IMR-90 (cell line): ENCODE data around the gene ZNF618. TPM values are rescaled to one million over a fixed set of nuclear protein-coding genes. Genes with fewer than 3 reads are reported as not detected.

Source experiments
- ATAC-seq: fragments of 200-7000 bp; cut with Tn5 transposase; 2 replicates; pipeline ENCODE4 v1.9.1; 2020; ENCODE audit warnings: low read depth, mild to moderate bottlenecking, moderate library complexity
- BruUV-seq: library from RNA; stranded (reverse); fragments of 400-500 nt; replicated peaks from 2 replicates; lab custom pipeline; 2021; lab: Mats Ljungman, UMichigan
- CTCF ChIA-PET: fragments of 300-600 bp; formaldehyde crosslinking; extraction: SDS; loops from one replicate; lab custom pipeline; 2021; ENCODE audit warnings: antibody characterized with exemption; lab: Yijun Ruan, JAX
- POLR2A ChIA-PET: fragments of 300-600 bp; sonication (Branson Sonifier 250); formaldehyde crosslinking; loops from one replicate; lab custom pipeline; 2022; ENCODE audit warnings: antibody characterized with exemption; ENCODE audit not compliant: unreplicated experiment; lab: Charles Lee
- DNase-seq: peaks from one replicate; pipeline ENCODE4 v3.0.0; 2013
- H2AFZ ChIP-seq: replicated peaks from 2 replicates; pipeline ENCODE3; 2013; ENCODE audit warnings: low read length, mild to moderate bottlenecking; ENCODE audit not compliant: poor library complexity
- H2AK5ac ChIP-seq: 2 replicates; pipeline ENCODE4 v1.6.1; 2013; ENCODE audit warnings: low read depth, low read length, inconsistent platforms
- H2AK9ac ChIP-seq: replicated peaks from 2 replicates; pipeline ENCODE3; 2013; ENCODE audit warnings: mild to moderate bottlenecking, low read depth, low read length, moderate library complexity; ENCODE audit not compliant: poor library complexity
- H2BK120ac ChIP-seq: 2 replicates; pipeline ENCODE4 v1.6.1; 2013; ENCODE audit warnings: low read depth, low read length, inconsistent platforms
- H2BK15ac ChIP-seq: 3 replicates; pipeline ENCODE4 v1.6.1; 2013; ENCODE audit warnings: low read depth, low read length, inconsistent platforms
- H2BK20ac ChIP-seq: 2 replicates; pipeline ENCODE4 v1.6.1; 2013; ENCODE audit warnings: low read depth, mild to moderate bottlenecking, inconsistent platforms, low read length, moderate library complexity
- H2BK5ac ChIP-seq: 2 replicates; pipeline ENCODE4 v1.6.1; 2013; ENCODE audit warnings: mild to moderate bottlenecking, low read depth, low read length, inconsistent platforms; ENCODE audit not compliant: poor library complexity, severe bottlenecking
- H3K14ac ChIP-seq: replicated peaks from 2 replicates; pipeline ENCODE4 v1.6.1; 2013; ENCODE audit warnings: low read depth, low read length, inconsistent platforms
- H3K18ac ChIP-seq: 2 replicates; pipeline ENCODE4 v1.6.1; 2013; ENCODE audit warnings: low read depth, low read length, control low read depth
- H3K23ac ChIP-seq: 2 replicates; pipeline ENCODE4 v1.6.1; 2013; ENCODE audit warnings: low read depth, low read length, inconsistent platforms
- H3K27ac ChIP-seq: 2 replicates; pipeline ENCODE4 v1.5.1; 2013; ENCODE audit warnings: mild to moderate bottlenecking, control low read depth, low read length; ENCODE audit not compliant: insufficient read depth
- H3K27me3 ChIP-seq: 2 replicates; pipeline ENCODE4 v1.6.1; 2013; ENCODE audit warnings: low read length; ENCODE audit not compliant: control insufficient read depth, insufficient read depth
- H3K36me3 ChIP-seq: 2 replicates; pipeline ENCODE4 v1.6.1; 2013; ENCODE audit warnings: low read length, mixed read lengths; ENCODE audit not compliant: control insufficient read depth, insufficient read depth
- H3K4ac ChIP-seq: 2 replicates; pipeline ENCODE4 v1.6.1; 2013; ENCODE audit warnings: low read depth, low read length, inconsistent platforms
- H3K4me1 ChIP-seq: 2 replicates; pipeline ENCODE4 v1.6.1; 2013; ENCODE audit warnings: low read length, mixed read lengths; ENCODE audit not compliant: control insufficient read depth, insufficient read depth
- H3K4me2 ChIP-seq: 2 replicates; pipeline ENCODE4 v1.6.1; 2013; ENCODE audit warnings: low read depth, mild to moderate bottlenecking, control low read depth, low read length, moderate library complexity
- H3K4me3 ChIP-seq: 2 replicates; pipeline ENCODE4 v1.5.1; 2013; ENCODE audit warnings: low read depth, mild to moderate bottlenecking, control low read depth, low read length, moderate library complexity; ENCODE audit not compliant: insufficient read depth
- H3K56ac ChIP-seq: 2 replicates; pipeline ENCODE4 v1.6.1; 2013; ENCODE audit warnings: low read length, inconsistent platforms; ENCODE audit not compliant: insufficient read depth; ENCODE audit errors: extremely low read depth
- H3K79me1 ChIP-seq, 2 experiments: 2 replicates each; pipeline ENCODE4 v1.6.1; 2013; ENCODE audit warnings: low read length in 2 of 2, inconsistent platforms in 1 of 2, low read depth in 1 of 2
- H3K9ac ChIP-seq: 2 replicates; pipeline ENCODE4 v1.6.1; 2013; ENCODE audit warnings: low read depth, low read length, control low read depth
- H3K9me1 ChIP-seq: 2 replicates; pipeline ENCODE4 v1.6.1; 2013; ENCODE audit warnings: low read length, inconsistent platforms; ENCODE audit not compliant: insufficient read depth
- H3K9me3 ChIP-seq: 2 replicates; pipeline ENCODE4 v1.6.1; 2013; ENCODE audit warnings: low read length; ENCODE audit not compliant: control insufficient read depth, insufficient read depth
- H4K20me1 ChIP-seq: 2 replicates; pipeline ENCODE4 v1.6.1; 2013; ENCODE audit warnings: low read length, inconsistent platforms; ENCODE audit not compliant: insufficient read depth
- H4K5ac ChIP-seq: 2 replicates; pipeline ENCODE4 v1.6.1; 2013; ENCODE audit warnings: mild to moderate bottlenecking, low read depth, low read length, control low read depth
- H4K8ac ChIP-seq, 2 experiments: 2 replicates each; pipeline ENCODE4 v1.6.1; 2013; ENCODE audit warnings: low read depth in 2 of 2, low read length in 2 of 2, control low read depth in 1 of 2, inconsistent platforms in 1 of 2
- H4K91ac ChIP-seq: 2 replicates; pipeline ENCODE4 v1.6.1; 2013; ENCODE audit warnings: low read depth, low read length, inconsistent platforms; ENCODE audit not compliant: insufficient read depth
- BHLHE40 ChIP-seq: fragments of 150-350 bp; IDR thresholded peaks from 2 replicates; pipeline ENCODE4 v1.6.1; 2016; ENCODE audit warnings: mild to moderate bottlenecking, low read depth, low read length
- CEBPB ChIP-seq: IDR thresholded peaks from 2 replicates; pipeline ENCODE4 v1.6.1; 2012; ENCODE audit warnings: low read depth, low read length, improper control_type of control experiment
- CHD1 ChIP-seq: IDR thresholded peaks from 2 replicates; pipeline ENCODE4 v1.6.1; 2012; ENCODE audit warnings: low read depth, low read length, improper control_type of control experiment
- FOS ChIP-seq: fragments of 150-350 bp; IDR thresholded peaks from 2 replicates; pipeline ENCODE4 v1.6.1; 2016; ENCODE audit warnings: low read depth, low read length
- MAFK ChIP-seq: IDR thresholded peaks from 2 replicates; pipeline ENCODE4 v1.6.1; 2012; ENCODE audit warnings: low read depth, low read length, improper control_type of control experiment
- MAZ ChIP-seq: IDR thresholded peaks from 2 replicates; pipeline ENCODE4 v1.6.1; 2012; ENCODE audit warnings: low read depth, mild to moderate bottlenecking, low read length, improper control_type of control experiment, moderate library complexity, borderline replicate concordance
- MXI1 ChIP-seq: IDR thresholded peaks from 2 replicates; pipeline ENCODE4 v1.6.1; 2012; ENCODE audit warnings: low read depth, mild to moderate bottlenecking, low read length, moderate library complexity, borderline replicate concordance
- NFE2L2 ChIP-seq: fragments of 150-350 bp; IDR thresholded peaks from 2 replicates; pipeline ENCODE4 v1.6.1; 2016; ENCODE audit warnings: low read depth, mild to moderate bottlenecking, low read length
- POLR2A ChIP-seq: IDR thresholded peaks from 2 replicates; pipeline ENCODE4 v1.6.1; 2012; ENCODE audit warnings: mild to moderate bottlenecking, low read depth, low read length
- RAD21 ChIP-seq: IDR thresholded peaks from 2 replicates; pipeline ENCODE4 v1.6.1; 2012; ENCODE audit warnings: low read length, improper control_type of control experiment
- RCOR1 ChIP-seq: IDR thresholded peaks from 2 replicates; pipeline ENCODE4 v1.6.1; 2012; ENCODE audit warnings: mild to moderate bottlenecking, low read length, improper control_type of control experiment; ENCODE audit not compliant: insufficient replicate concordance
- RFX5 ChIP-seq: IDR thresholded peaks from 2 replicates; pipeline ENCODE4 v1.8.0; 2012; ENCODE audit warnings: low read depth, mild to moderate bottlenecking, low read length, moderate library complexity
- SMC3 ChIP-seq: fragments of 150-350 bp; IDR thresholded peaks from 2 replicates; pipeline ENCODE4 v1.6.1; 2016; ENCODE audit warnings: low read depth, mild to moderate bottlenecking, antibody characterized with exemption, low read length, moderate library complexity
- WGBS, 2 experiments: methylation state at CpG; one replicate each; pipeline versions ENCODE4 v1.1.5 to v1.1.7; 2013; ENCODE audit warnings: missing lambda C conversion rate in 2 of 2; ENCODE audit not compliant: insufficient read length in 1 of 2; ENCODE audit errors: extremely low coverage in 2 of 2; 5-methylcytosine and 5-hydroxymethylcytosine counted together
- dilution Hi-C: fragments of 300-500 bp; cut with HindIII; formaldehyde crosslinking; loops from one replicate; pipeline ENCODE4 v1.14.3; 2018; ENCODE audit warnings: low sequenced_read_pairs; ENCODE audit not compliant: unreplicated experiment
- in situ Hi-C: fragments of 300-500 bp; cut with MboI; formaldehyde crosslinking; loops from 3 replicates; pipeline ENCODE4 v1.14.3; 2019; ENCODE audit warnings: low sequenced_read_pairs, inconsistent platforms, mixed read lengths
- intact Hi-C: fragments of 100-400 bp; cut with micrococcal nuclease; formaldehyde crosslinking; loops from 2 replicates; pipeline ENCODE4 v1.10.0; 2022
- polyA plus RNA-seq, 3 experiments: library from polyadenylated mRNA; depleted of rRNA; stranded (reverse); fragments of >200 nt; gene quantifications; 2 replicates each; pipeline ENCODE4 v1.2.3, GENCODE V29; 2012; ENCODE audit warnings: low replicate concordance in 1 of 3
- total RNA-seq: library from RNA; depleted of rRNA; stranded (reverse); fragments of >200 nt; gene quantifications from 2 replicates; pipeline ENCODE4 v1.2.3, GENCODE V29; 2012
- TF ChIP-seq, protein P1 (sequence below): fragments of 150-350 bp; IDR thresholded peaks from 2 replicates; pipeline ENCODE4 v1.6.1; 2017; ENCODE audit warnings: mild to moderate bottlenecking, antibody characterized with exemption, low read length, low read depth
- TF ChIP-seq, protein P2 (sequence below): conservative IDR thresholded peaks from 2 replicates; pipeline ENCODE4 v1.5.1; 2012; ENCODE audit warnings: mild to moderate bottlenecking, low read depth, low read length, improper control_type of control experiment
- TF ChIP-seq, protein P3 (sequence below): fragments of 150-350 bp; IDR thresholded peaks from 2 replicates; pipeline ENCODE4 v1.6.1; 2016; ENCODE audit warnings: low read depth, mild to moderate bottlenecking, low read length, moderate library complexity, borderline replicate concordance

The ZNF618 gene
- total and polyA plus RNA-seq, 2 of the 4 experiments (the other 2 are of a cell fraction) = 8.2 to 9.4 TPM

DNA sequence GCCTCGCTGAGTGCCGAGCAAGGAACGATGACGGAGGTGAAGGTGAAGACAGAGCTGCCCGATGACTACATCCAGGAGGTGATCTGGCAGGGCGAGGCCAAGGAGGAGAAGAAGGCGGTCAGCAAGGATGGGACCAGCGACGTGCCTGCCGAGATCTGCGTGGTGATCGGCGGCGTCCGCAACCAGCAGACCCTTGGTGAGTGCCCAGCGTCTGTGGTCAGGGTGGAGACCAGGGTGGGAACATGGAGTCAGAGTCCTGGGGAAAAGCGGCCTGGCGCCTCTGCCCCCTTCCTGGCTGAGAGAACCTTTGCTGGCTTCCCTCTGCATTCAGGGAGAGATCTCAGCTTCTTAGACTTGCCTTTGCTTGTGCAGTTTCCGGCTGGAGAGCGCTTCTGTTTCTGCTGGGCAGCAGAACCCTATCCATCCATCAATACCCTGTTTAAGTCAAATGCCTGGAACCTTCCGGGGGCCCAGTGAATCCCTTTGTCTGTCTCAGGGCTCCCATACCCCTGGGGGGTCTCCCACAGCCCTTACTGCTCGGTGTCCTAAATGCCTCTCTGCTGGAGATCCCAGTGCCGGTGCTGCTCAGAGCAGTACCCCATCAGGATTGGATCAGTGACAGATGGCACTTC lies 112.4 kb downstream of the ZNF618 start:
- no peak overlapping the region for H4K8ac ChIP-seq
- no peak overlapping the region for H3K14ac ChIP-seq
- no peak overlapping the region for H2AFZ ChIP-seq
- H3K9ac ChIP-seq = no peak overlapping the region
- dilution Hi-C loops = no loop called here
- WGBS, 2 experiments = 97% methylated on average over 16 of the region's 23 CpGs; no CpG with 5 or more reads in 1 of the 2 experiments
- POLR2A ChIA-PET = no interaction called here
- H3K4me3 ChIP-seq = no peak overlapping the region
- no peak overlapping the region for H3K4me2 ChIP-seq
- DNase-seq (no peak), ATAC-seq (no peak)
- H3K4ac ChIP-seq = no peak overlapping the region
- peaks cover 25% of the 10 kb centered on the region for H3K9me1 ChIP-seq
- CTCF ChIA-PET = interaction anchor here (0.6 kb wide), 1 partner anchor 110 kb away, joined by 3 read pairs; no protein-coding TSS in a partner anchor
- in situ Hi-C loops = no loop called here
- H3K56ac ChIP-seq = no peak overlapping the region
- intact Hi-C loops = no loop called here
- peaks cover 24% of the 10 kb centered on the region; the same call in 1 of the 2 replicates for H4K20me1 ChIP-seq
- H4K91ac ChIP-seq = no peak overlapping the region
- H2BK5ac ChIP-seq = no peak overlapping the region
- no peak overlapping the region for H2AK9ac ChIP-seq
- H3K27me3 ChIP-seq = no peaks in the 10 kb centered on the region
- no peak for TF ChIP-seq SMC3
- TF ChIP-seq, protein P1, sequence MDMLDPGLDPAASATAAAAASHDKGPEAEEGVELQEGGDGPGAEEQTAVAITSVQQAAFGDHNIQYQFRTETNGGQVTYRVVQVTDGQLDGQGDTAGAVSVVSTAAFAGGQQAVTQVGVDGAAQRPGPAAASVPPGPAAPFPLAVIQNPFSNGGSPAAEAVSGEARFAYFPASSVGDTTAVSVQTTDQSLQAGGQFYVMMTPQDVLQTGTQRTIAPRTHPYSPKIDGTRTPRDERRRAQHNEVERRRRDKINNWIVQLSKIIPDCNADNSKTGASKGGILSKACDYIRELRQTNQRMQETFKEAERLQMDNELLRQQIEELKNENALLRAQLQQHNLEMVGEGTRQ = no peak
- TF ChIP-seq MAFK = no peak
- TF ChIP-seq, protein P2, sequence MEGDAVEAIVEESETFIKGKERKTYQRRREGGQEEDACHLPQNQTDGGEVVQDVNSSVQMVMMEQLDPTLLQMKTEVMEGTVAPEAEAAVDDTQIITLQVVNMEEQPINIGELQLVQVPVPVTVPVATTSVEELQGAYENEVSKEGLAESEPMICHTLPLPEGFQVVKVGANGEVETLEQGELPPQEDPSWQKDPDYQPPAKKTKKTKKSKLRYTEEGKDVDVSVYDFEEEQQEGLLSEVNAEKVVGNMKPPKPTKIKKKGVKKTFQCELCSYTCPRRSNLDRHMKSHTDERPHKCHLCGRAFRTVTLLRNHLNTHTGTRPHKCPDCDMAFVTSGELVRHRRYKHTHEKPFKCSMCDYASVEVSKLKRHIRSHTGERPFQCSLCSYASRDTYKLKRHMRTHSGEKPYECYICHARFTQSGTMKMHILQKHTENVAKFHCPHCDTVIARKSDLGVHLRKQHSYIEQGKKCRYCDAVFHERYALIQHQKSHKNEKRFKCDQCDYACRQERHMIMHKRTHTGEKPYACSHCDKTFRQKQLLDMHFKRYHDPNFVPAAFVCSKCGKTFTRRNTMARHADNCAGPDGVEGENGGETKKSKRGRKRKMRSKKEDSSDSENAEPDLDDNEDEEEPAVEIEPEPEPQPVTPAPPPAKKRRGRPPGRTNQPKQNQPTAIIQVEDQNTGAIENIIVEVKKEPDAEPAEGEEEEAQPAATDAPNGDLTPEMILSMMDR = no peak
- TF ChIP-seq RCOR1 = no peak
- TF ChIP-seq CHD1 = no peak
- no peak for TF ChIP-seq POLR2A
- no peak for TF ChIP-seq RAD21
- TF ChIP-seq FOS = no peak
- no peak for TF ChIP-seq CEBPB
- TF ChIP-seq BHLHE40 = no peak
- no peak for TF ChIP-seq MXI1
- TF ChIP-seq MAZ = no peak
- TF ChIP-seq RFX5 = no peak
- no peak for TF ChIP-seq NFE2L2
- TF ChIP-seq, protein P3, sequence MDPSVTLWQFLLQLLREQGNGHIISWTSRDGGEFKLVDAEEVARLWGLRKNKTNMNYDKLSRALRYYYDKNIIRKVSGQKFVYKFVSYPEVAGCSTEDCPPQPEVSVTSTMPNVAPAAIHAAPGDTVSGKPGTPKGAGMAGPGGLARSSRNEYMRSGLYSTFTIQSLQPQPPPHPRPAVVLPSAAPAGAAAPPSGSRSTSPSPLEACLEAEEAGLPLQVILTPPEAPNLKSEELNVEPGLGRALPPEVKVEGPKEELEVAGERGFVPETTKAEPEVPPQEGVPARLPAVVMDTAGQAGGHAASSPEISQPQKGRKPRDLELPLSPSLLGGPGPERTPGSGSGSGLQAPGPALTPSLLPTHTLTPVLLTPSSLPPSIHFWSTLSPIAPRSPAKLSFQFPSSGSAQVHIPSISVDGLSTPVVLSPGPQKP = no peak
- H3K36me3 ChIP-seq = peaks cover 31% of the 10 kb centered on the region; the same call in 1 of the 2 replicates
- H2BK20ac ChIP-seq = no peak overlapping the region
- H3K9me3 ChIP-seq = no peaks in the 10 kb centered on the region
- peaks cover 2% of the 10 kb centered on the region; the same call in 1 of the 2 replicates for H3K4me1 ChIP-seq
- no peak overlapping the region for H3K18ac ChIP-seq
- no peak overlapping the region for H2BK15ac ChIP-seq
- H2AK5ac ChIP-seq = no peak overlapping the region
- H2BK120ac ChIP-seq = no peak overlapping the region
- H3K23ac ChIP-seq = no peak overlapping the region
- H4K5ac ChIP-seq = no peak overlapping the region
- no peak overlapping the region for H3K27ac ChIP-seq
- BruUV-seq = no TSS peak
- H3K79me1 ChIP-seq = peaks cover 28 to 80% of the 10 kb centered on the region in 2 experiments
